Measurements from ENCODE around the gene CLEC4A.

- TF ChIP-seq CTCF (IDR thresholded peaks at IDR 0.05), result peak in 1 of 6 experiments; percentile 2
- no peak for TF ChIP-seq POLR2A (IDR thresholded peaks at IDR 0.05)
Measured at GRCh38 chr12:8081251-8081920, 42.0 kb upstream of the CLEC4A start.

Data from Peyer's patch (tissue), 4 donors.